WI38 (cell line): ENCODE measurements around the gene KRTAP9-9.
"Not testable (repeated sequence)": the region's sequence is repeated elsewhere in the genome, so short reads cannot be mapped to it uniquely, and the experiment has no call there.

Experiments used
- H3K4me3 ChIP-seq: 2 replicates; pipeline ENCODE4 v1.5.1; 2011; ENCODE audit warnings: low read depth, mild to moderate bottlenecking, control low read depth, low read length
- CTCF ChIP-seq: IDR thresholded peaks from 2 replicates; pipeline ENCODE4 v1.5.1; 2012; ENCODE audit warnings: low read depth, mild to moderate bottlenecking, control low read depth, low read length

The KRTAP9-9 gene

GRCh38 chr17:41231731-41232130, 23.5 kb upstream of the KRTAP9-9 start:
- TF ChIP-seq CTCF, result no peak
- no peak overlapping the region for H3K4me3 ChIP-seq

GRCh38 chr17:41232399-41233105, 22.6 kb upstream of the KRTAP9-9 start, which contains the start of gene KRTAP9-3:
KRTAP9-3 (plus strand) TSS chr17:41232449; CDS start chr17:41232502, 53 bp downstream.
- H3K4me3 ChIP-seq, result not testable (repeated sequence)

GRCh38 chr17:41237116-41237515, 18.1 kb upstream of the KRTAP9-9 start:
- not testable (repeated sequence) for H3K4me3 ChIP-seq

GRCh38 chr17:41237949-41238437, 17.2 kb upstream of the KRTAP9-9 start, which contains the start of gene KRTAP9-8:
KRTAP9-8 (plus strand) TSS chr17:41237999; CDS start chr17:41238052, 53 bp downstream.
- H3K4me3 ChIP-seq, result not testable (repeated sequence)

- H3K4me3 ChIP-seq, result not testable (repeated sequence)
Measured at GRCh38 chr17:41246995-41247787, 8.0 kb upstream of the KRTAP9-9 start.

GRCh38 chr17:41249637-41250240, 5.4 kb upstream of the KRTAP9-9 start, which contains the start of gene KRTAP9-4:
KRTAP9-4 (plus strand) TSS chr17:41249687; CDS start chr17:41249721, 34 bp downstream.
- H3K4me3 ChIP-seq, result not testable (repeated sequence)

- TF ChIP-seq CTCF, result no peak
- H3K4me3 ChIP-seq, result no peak overlapping the region
Measured at GRCh38 chr17:41251261-41251660, 3.9 kb upstream of the KRTAP9-9 start.

GRCh38 chr17:41254861-41255260, 323 bp upstream of the KRTAP9-9 start:
- TF ChIP-seq CTCF, result no peak
- H3K4me3 ChIP-seq, result no peak overlapping the region

- TF ChIP-seq CTCF, result no peak
- H3K4me3 ChIP-seq, result no peak overlapping the region
Measured at GRCh38 chr17:41256291-41256685, 1.1 kb downstream of the KRTAP9-9 start.
